IgD-negative memory B cell (primary cell): ENCODE data around the gene GABRB1. TPM values are rescaled to one million over a fixed set of nuclear protein-coding genes. Genes with fewer than 3 reads are reported as not detected.

Experiments
- H3K27ac Mint-ChIP-seq, 3 donors: one replicate each; pipeline ENCODE4 v1.8.0; 2020 to 2022; ENCODE audit warnings: mild to moderate bottlenecking in 3 of 3, mixed read lengths in 3 of 3, moderate library complexity in 1 of 3
- H3K27me3 Mint-ChIP-seq: one replicate; pipeline ENCODE4 v1.8.0; 2021; ENCODE audit warnings: mixed read lengths
- H3K36me3 Mint-ChIP-seq: one replicate; pipeline ENCODE4 v1.8.0; 2020; ENCODE audit warnings: mild to moderate bottlenecking, mixed read lengths
- H3K4me1 Mint-ChIP-seq, 3 donors: one replicate each; pipeline ENCODE4 v1.8.0; 2020 to 2022; ENCODE audit warnings: mixed read lengths in 3 of 3, mild to moderate bottlenecking in 1 of 3
- H3K4me3 Mint-ChIP-seq, 4 donors: one replicate each; pipeline ENCODE4 v1.8.0; 2020 to 2022; ENCODE audit warnings: mild to moderate bottlenecking in 4 of 4, mixed read lengths in 4 of 4, moderate library complexity in 3 of 4
- H3K9me3 Mint-ChIP-seq, 3 donors: one replicate each; pipeline ENCODE4 v1.8.0; 2020 to 2021; ENCODE audit warnings: mixed read lengths in 3 of 3, mild to moderate bottlenecking in 1 of 3
- polyA plus RNA-seq: library from polyadenylated mRNA; unstranded; fragments of 300-500 nt; fragmentation: Illumina TruSeq; gene quantifications from one replicate; pipeline ENCODE4 v1.2.3, GENCODE V29; 2021

Gene GABRB1
- polyA plus RNA-seq = not detected

- no peaks in the 10 kb centered on the region for H3K9me3 Mint-ChIP-seq
These were observed at the start of gene GABRB1 for GRCh38 chr4:47031011-47031678. Gene GABRB1 (plus strand): TSS chr4:47031567.

GRCh38 chr4:46984781-46985180, 46.6 kb upstream of the GABRB1 start:
- no peak overlapping the region for H3K27ac Mint-ChIP-seq
- peaks cover 0 to 2% (median 0%) of the 10 kb centered on the region in 3 donors for H3K9me3 Mint-ChIP-seq
- no peak overlapping the region for H3K4me3 Mint-ChIP-seq
- H3K36me3 Mint-ChIP-seq = no peaks in the 10 kb centered on the region
- peaks cover 5% of the 10 kb centered on the region for H3K27me3 Mint-ChIP-seq
- H3K4me1 Mint-ChIP-seq = peaks cover 0 to 2% (median 0%) of the 10 kb centered on the region in 3 donors

More at GRCh38 chr4:47031011-47031678, at the start of gene GABRB1:
- Mint-ChIP-seq H3K36me3 (no peaks in the 10 kb centered on the region), H3K27ac (no peak within 1 kb of the TSS), H3K27me3 (peaks cover 32% of the 10 kb centered on the region), H3K4me1 (peaks cover 0 to 13% (median 8%) of the 10 kb centered on the region in 3 donors), H3K4me3 (peak within 1 kb of the TSS in 3 of 4 donors; percentile 20 to 80 (median 57))

- Mint-ChIP-seq H3K36me3 (no peaks in the 10 kb centered on the region), H3K27me3 (peaks cover 10% of the 10 kb centered on the region), H3K27ac (no peak overlapping the region), H3K4me3 (no peak overlapping the region), H3K4me1 (peaks cover 0 to 3% (median 0%) of the 10 kb centered on the region in 3 donors), H3K9me3 (peaks cover 0 to 4% (median 0%) of the 10 kb centered on the region in 3 donors)
These were observed 44.3 kb upstream of the GABRB1 start for GRCh38 chr4:46986922-46987638.

GRCh38 chr4:46992338-46992737, 39.0 kb upstream of the GABRB1 start:
- Mint-ChIP-seq H3K36me3 (no peaks in the 10 kb centered on the region), H3K9me3 (peaks cover 0 to 4% (median 0%) of the 10 kb centered on the region in 3 donors), H3K4me1 (peaks cover 0 to 5% (median 4%) of the 10 kb centered on the region in 3 donors), H3K27me3 (peaks cover 36% of the 10 kb centered on the region), H3K27ac (no peak overlapping the region), H3K4me3 (peak overlapping the region in 1 of 4 donors; percentile 82)

- Mint-ChIP-seq H3K9me3 (peaks cover 0 to 4% (median 0%) of the 10 kb centered on the region in 3 donors), H3K27ac (no peak within 1 kb of the TSS), H3K4me3 (peak within 1 kb of the TSS in 3 of 4 donors; percentile 21 to 85 (median 68)), H3K27me3 (peaks cover 36% of the 10 kb centered on the region), H3K36me3 (no peaks in the 10 kb centered on the region), H3K4me1 (peaks cover 0 to 5% (median 4%) of the 10 kb centered on the region in 3 donors)
These were observed 38.0 kb upstream of the GABRB1 start, which contains the start of gene GABRA4 for GRCh38 chr4:46993075-46994006. Gene GABRA4 (minus strand): TSS chr4:46993581. CDS start chr4:46993424, 157 bp downstream.

GRCh38 chr4:46994007-46994405, 37.4 kb upstream of the GABRB1 start:
- peaks cover 0 to 4% (median 3%) of the 10 kb centered on the region in 3 donors for H3K4me1 Mint-ChIP-seq
- no peaks in the 10 kb centered on the region for H3K36me3 Mint-ChIP-seq
- peak overlapping the region in 3 of 4 donors; percentile 21 to 85 (median 68) for H3K4me3 Mint-ChIP-seq
- H3K9me3 Mint-ChIP-seq = peaks cover 0 to 2% (median 0%) of the 10 kb centered on the region in 3 donors
- H3K27ac Mint-ChIP-seq = no peak overlapping the region
- peaks cover 31% of the 10 kb centered on the region for H3K27me3 Mint-ChIP-seq

- Mint-ChIP-seq H3K4me3 (no peak overlapping the region), H3K27me3 (peaks cover 5% of the 10 kb centered on the region), H3K4me1 (no peaks in the 10 kb centered on the region), H3K9me3 (no peaks in the 10 kb centered on the region), H3K36me3 (no peaks in the 10 kb centered on the region), H3K27ac (no peak overlapping the region)
These were observed 31.8 kb upstream of the GABRB1 start for GRCh38 chr4:46999566-46999965.

- Mint-ChIP-seq H3K27ac (no peak overlapping the region), H3K9me3 (no peaks in the 10 kb centered on the region), H3K4me1 (peaks cover 0 to 2% (median 0%) of the 10 kb centered on the region in 3 donors), H3K27me3 (no peaks in the 10 kb centered on the region), H3K4me3 (no peak overlapping the region), H3K36me3 (no peaks in the 10 kb centered on the region)
These were observed 31.0 kb upstream of the GABRB1 start for GRCh38 chr4:47000406-47000805.

- Mint-ChIP-seq H3K4me1 (peaks cover 0 to 3% (median 0%) of the 10 kb centered on the region in 3 donors), H3K27me3 (no peaks in the 10 kb centered on the region), H3K9me3 (no peaks in the 10 kb centered on the region), H3K27ac (no peak overlapping the region), H3K4me3 (no peak overlapping the region), H3K36me3 (no peaks in the 10 kb centered on the region)
These were observed 28.8 kb upstream of the GABRB1 start for GRCh38 chr4:47002580-47002979.

GRCh38 chr4:47010347-47010911, 20.9 kb upstream of the GABRB1 start:
- Mint-ChIP-seq H3K27ac (peak overlapping the region in 1 of 3 donors; percentile 60), H3K27me3 (no peaks in the 10 kb centered on the region), H3K4me1 (peaks cover 2 to 15% (median 5%) of the 10 kb centered on the region in 3 donors), H3K4me3 (peak overlapping the region in 2 of 4 donors; percentile 20 to 72), H3K9me3 (no peaks in the 10 kb centered on the region), H3K36me3 (no peaks in the 10 kb centered on the region)

- no peaks in the 10 kb centered on the region for H3K36me3 Mint-ChIP-seq
- peaks cover 2 to 13% (median 5%) of the 10 kb centered on the region in 3 donors for H3K4me1 Mint-ChIP-seq
- peak overlapping the region in 1 of 3 donors; percentile 60 for H3K27ac Mint-ChIP-seq
- H3K4me3 Mint-ChIP-seq = peak overlapping the region in 2 of 4 donors; percentile 15 to 72
- H3K9me3 Mint-ChIP-seq = no peaks in the 10 kb centered on the region
- H3K27me3 Mint-ChIP-seq = no peaks in the 10 kb centered on the region
These were observed 20.4 kb upstream of the GABRB1 start for GRCh38 chr4:47010912-47011446.

GRCh38 chr4:47012676-47013075, 18.7 kb upstream of the GABRB1 start:
- Mint-ChIP-seq H3K4me1 (peaks cover 2 to 13% (median 5%) of the 10 kb centered on the region in 3 donors), H3K4me3 (no peak overlapping the region), H3K27me3 (no peaks in the 10 kb centered on the region), H3K36me3 (no peaks in the 10 kb centered on the region), H3K9me3 (no peaks in the 10 kb centered on the region), H3K27ac (no peak overlapping the region)

GRCh38 chr4:47013373-47013772, 18.0 kb upstream of the GABRB1 start:
- Mint-ChIP-seq H3K4me3 (no peak overlapping the region), H3K27ac (no peak overlapping the region), H3K4me1 (peaks cover 2 to 13% (median 5%) of the 10 kb centered on the region in 3 donors), H3K27me3 (no peaks in the 10 kb centered on the region), H3K36me3 (no peaks in the 10 kb centered on the region), H3K9me3 (no peaks in the 10 kb centered on the region)

GRCh38 chr4:47017081-47017480, 14.3 kb upstream of the GABRB1 start:
- Mint-ChIP-seq H3K27me3 (no peaks in the 10 kb centered on the region), H3K36me3 (no peaks in the 10 kb centered on the region), H3K4me1 (peaks cover 0 to 2% (median 0%) of the 10 kb centered on the region in 3 donors), H3K9me3 (no peaks in the 10 kb centered on the region), H3K4me3 (no peak overlapping the region), H3K27ac (no peak overlapping the region)
